HG03066 (cell line): ENCODE measurements around the gene L3MBTL4.

Experiments
- ATAC-seq: cut with Tn5 transposase; IDR thresholded peaks from one replicate; pipeline ENCODE4 v1.9.1; 2021; ENCODE audit warnings: low read depth; ENCODE audit not compliant: unreplicated experiment

L3MBTL4 gene

DNA sequence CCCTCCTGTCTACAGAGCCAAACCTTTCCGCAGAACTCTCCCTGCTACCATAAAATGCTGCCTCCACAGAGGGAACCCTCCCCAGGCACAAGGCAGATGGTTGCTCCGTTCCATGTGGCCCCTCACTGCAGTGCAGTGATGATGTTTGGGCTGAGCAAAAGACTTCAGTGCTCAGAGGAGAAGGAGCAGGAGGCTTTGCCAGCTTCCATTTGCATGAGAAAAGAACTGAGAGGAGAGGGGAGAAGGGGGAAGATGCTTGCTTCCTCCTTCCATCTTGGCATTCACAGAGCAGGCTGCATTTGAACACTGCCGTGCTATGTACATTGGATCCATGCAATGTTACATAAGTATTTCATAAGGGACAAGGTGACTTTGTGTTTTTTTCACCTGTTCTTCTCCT is 472.8 kb downstream of the L3MBTL4 start:
- no peak for ATAC-seq

DNA sequence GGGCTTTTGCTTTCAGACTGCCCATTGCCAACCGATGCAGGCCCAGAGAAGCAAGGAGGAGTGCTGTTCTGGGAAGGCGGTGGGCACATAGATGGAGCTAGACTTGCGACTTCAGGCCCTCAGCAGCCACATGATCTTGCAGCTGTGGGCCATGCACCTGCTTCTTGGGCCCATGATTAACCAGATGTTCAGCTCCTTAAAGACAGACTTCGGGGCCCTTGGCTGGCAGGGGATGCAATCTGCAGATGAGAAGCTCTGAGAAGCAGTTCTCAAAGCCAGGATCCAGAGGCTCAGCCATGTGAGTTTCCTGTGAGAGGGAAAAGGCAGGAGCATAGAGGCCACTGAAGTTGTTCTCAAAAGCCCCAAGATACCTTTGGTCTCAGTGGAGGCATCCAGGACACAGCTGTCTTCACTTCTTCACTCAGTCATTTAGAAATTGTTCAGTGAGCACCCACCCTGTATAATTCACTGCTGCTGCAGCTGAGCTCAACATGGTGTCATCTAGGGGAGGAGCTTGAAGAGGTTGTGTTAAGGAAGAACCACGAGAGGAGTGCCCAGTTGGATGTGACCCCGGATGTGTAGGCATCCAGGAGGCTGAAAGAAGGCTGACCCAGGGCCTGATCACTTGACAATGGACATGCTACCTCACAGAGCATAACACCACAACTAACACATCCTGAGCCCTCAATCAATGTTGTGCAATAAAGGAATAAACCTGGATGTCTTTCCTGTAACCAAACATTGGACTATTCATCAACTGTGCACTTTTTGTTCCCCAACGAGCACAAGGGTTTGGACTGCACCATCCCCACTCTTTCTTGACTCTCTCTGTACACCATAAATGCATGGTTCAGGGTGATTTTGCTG is 474.7 kb downstream of the L3MBTL4 start:
- ATAC-seq = no peak

DNA sequence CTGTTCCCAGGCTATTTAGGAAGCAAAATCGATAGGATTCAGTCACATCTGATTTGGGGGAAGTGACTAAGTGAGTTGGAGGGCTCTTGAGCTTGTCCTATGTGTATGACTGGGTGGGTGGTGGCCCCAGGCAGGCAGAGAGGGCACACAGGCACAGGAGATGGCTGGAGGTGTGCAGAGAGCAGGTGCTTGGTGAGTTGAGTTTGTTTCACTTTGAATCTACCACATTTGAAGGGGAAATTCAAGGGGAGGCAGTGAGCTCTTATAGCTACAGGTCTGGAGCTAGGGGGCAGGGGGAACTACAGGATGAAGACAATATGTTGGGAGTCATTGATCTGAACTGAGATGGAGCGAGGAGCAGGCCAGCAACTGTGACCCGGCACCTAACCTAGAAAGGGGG is 476.9 kb downstream of the L3MBTL4 start:
- no peak for ATAC-seq

DNA sequence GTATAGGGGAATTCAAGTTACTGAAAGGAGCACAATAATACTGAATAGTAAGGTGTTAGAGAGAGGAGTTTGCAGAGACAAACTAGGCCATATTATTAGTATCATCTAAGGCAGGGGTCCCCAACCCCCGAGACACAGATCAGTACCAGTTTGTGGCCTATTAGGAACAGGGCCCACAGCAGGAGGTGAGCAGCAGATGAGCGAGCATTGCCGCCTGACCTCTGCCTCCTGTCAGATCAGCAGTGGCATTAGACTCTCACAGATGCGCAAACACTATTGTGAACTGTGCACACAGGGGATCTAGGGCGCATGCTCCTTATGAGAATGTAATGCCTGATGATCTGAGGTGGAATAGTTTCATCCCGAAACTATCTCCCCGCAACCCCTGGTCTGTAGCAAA is 477.6 kb downstream of the L3MBTL4 start:
- ATAC-seq = no peak

DNA sequence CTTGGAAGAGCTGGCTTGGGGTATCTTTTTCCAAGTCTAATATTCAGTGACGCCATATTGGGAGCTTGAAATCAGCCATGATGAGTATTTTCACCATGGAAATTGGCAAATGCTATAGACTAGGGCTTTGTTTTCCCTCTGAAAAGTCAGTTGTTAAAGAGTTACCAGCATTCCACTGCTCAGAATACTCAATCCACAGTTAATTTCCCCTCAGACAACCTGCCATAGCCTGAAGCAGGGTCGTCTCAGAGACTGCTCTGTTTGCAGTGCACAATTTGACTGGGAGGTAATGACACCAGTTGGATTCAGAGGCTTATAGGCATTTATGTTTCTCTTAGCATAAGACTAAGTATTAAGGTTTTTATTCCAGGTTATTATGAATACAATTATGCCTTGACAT is 483.9 kb downstream of the L3MBTL4 start:
- ATAC-seq = no peak

DNA sequence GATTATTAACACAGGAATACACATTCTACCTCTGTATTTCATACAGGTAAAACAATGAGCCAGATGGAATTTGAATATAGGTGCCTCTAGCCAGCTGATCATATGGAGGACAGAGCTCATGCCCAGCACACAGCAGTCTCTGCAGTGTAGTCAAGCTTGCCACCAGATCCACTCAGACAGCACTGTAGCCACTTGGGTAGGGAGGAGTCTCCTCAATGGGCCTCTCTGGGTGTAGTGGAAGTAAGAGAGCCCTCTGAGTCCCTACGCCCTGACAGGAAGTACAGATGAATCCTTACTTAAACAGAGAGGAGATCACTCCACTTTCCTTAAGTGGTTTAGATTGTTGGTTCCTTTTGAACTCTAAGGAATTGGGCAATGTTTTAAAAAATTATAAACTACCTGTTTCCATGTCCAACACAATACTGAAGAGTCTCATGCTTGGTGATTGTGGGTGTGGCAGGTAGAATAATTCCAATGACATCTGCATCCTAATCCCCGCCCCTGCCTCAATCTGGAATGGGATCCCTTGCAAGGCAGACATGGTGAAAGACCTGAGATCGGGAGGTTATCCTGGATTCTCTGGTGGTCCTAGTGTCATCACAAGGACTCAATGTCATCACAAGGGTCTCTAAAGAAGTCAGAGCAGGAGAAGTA is 496.4 kb downstream of the L3MBTL4 start:
- no peak for ATAC-seq

DNA sequence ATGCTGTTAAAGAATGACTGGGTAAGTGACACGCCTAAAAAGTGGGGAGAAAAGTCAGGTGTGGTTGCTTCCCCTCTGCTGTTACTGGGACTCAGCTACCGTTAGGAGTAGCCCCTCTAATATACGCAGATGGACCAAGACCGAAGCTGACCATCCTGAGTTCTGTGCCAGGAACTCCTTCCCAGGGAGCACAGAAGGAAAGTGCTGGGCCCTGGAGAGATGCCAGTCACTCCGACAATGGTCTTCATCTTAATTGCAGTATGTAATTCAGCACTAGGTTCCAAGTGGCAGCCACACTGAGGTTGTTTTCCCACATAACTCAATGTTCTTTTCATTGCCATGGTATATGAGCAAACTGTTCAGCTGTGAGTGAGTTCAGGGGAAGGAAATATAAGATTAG is 499.8 kb downstream of the L3MBTL4 start:
- no peak for ATAC-seq

DNA sequence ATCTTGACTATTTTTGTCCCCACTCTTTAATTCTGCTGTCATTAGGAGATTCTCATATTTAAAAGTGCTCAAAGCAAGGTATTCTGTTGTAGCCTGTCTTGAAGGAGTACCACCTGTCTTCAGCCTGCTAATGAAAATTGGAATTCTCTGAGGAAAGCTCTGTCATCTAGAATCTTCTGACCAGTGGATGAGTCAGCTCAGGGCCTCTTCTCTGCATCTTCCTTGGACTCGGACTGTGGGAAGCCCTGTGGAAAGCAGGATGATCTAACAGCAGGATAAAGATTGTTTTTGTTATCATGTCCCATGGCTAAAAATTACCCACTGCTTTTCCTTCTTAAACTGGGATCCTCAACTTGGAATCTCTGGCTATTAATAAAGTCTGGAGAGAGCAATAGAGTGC is 500.7 kb downstream of the L3MBTL4 start:
- ATAC-seq = no peak

DNA sequence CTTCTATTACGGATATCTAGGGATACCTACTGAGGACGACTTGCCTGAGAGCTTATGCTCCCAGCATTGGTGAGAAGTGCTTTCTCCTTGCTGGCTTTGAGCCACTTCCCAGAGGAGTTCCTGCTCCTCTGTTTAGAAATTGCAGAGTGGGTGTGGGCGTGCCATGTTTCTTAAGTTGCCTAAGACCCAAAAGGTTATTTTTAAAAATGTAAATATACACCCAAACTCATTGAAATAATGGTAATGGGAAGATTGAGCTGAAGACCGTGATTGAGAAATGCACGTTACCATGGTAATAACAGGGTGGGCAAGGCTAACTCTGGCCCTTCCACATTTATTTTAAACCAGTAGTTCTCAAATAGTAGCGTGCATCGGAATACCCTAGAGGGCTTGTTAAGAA is 502.1 kb downstream of the L3MBTL4 start:
- ATAC-seq = no peak

DNA sequence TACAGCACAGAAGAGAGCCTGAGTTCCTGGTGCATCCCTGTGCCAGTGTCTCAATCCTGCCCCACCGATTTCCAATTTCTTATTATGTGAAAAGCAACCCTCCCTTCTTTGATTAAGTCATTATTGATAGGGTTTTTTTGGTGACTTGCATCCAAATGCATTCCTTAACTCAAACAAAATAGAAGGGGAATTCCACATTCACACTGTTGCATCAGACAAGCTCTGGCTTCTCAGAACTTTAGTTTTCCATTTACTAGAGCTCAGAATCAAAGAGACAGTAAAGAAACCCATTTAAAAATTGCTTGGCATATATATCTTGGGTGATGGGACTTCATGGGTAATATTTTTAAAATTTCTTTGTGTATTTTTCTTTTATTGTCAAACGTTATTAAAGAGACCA is 505.6 kb downstream of the L3MBTL4 start:
- no peak for ATAC-seq
